K562 (cell line): ENCODE data around the gene MELK. TPM values are rescaled to one million over a fixed set of nuclear protein-coding genes. Genes with fewer than 3 reads are reported as not detected.

Experiments used
- ATAC-seq: fragments of 200-7000 bp; cut with Tn5 transposase; 3 replicates; pipeline ENCODE4 v1.9.1; 2020; ENCODE audit warnings: moderate library complexity
- BruUV-seq: library from RNA; stranded (reverse); fragments of 400-500 nt; replicated peaks from 2 replicates; lab custom pipeline; 2021; lab: Mats Ljungman, UMichigan
- CTCF ChIA-PET: fragments of 300-600 bp; formaldehyde crosslinking; extraction: SDS; loops from one replicate; lab custom pipeline; 2021; ENCODE audit warnings: low intra/inter-chr PET ratio; lab: Yijun Ruan, JAX
- POLR2A ChIA-PET: fragments of 300-600, 350-650 bp; sonication (Branson Sonifier 250); formaldehyde crosslinking; extraction: SDS; loops from one replicate; lab custom pipeline; 2021; ENCODE audit warnings: antibody characterized with exemption, inconsistent platforms; lab: Yijun Ruan, JAX
- DNase-seq, 4 experiments: peaks; one replicate each; pipeline versions ENCODE4 v3.0.0 to v3.0.0-alpha.2; 2011 to 2018; ENCODE audit warnings: low spot score in 3 of 4, mixed read lengths in 3 of 4; ENCODE audit errors: extremely low read depth in 1 of 4
- FAIRE-seq: peaks from 2 replicates; lab custom pipeline; 2011; peaks lifted over from hg19 to GRCh38; lab: Jason Lieb, UNC
- H2AFZ ChIP-seq: 2 replicates; pipeline ENCODE4 v1.6.0; 2011; ENCODE audit warnings: low read depth, low read length, control low read depth, inconsistent platforms
- H3K27ac ChIP-seq: fragments of 200-600 bp; 3 replicates; pipeline ENCODE4 v1.8.0; 2011; ENCODE audit warnings: low read depth, mild to moderate bottlenecking, control low read depth, inconsistent platforms, low read length, moderate library complexity, mixed read lengths; ENCODE audit errors: extremely low read depth
- H3K27me3 ChIP-seq, 2 experiments: fragments of 300-600 bp in 1 of 2; 2 replicates in 1 of 2; 3 replicates in 1 of 2; pipeline versions ENCODE4 v1.6.0 to v1.8.0; 2011; ENCODE audit warnings: inconsistent platforms in 2 of 2, low read length in 2 of 2, mild to moderate bottlenecking in 1 of 2, mixed read lengths in 1 of 2, moderate library complexity in 1 of 2; ENCODE audit not compliant: control insufficient read depth in 2 of 2, insufficient read depth in 2 of 2
- H3K36me3 ChIP-seq: fragments of 300-600 bp; 3 replicates; pipeline ENCODE4 v1.8.0; 2011; ENCODE audit warnings: mild to moderate bottlenecking, low read length, inconsistent platforms; ENCODE audit not compliant: control insufficient read depth, insufficient read depth
- H3K4me1 ChIP-seq, 2 experiments: fragments of 200-600 bp in 1 of 2; replicated peaks in 1 of 2; 2 replicates in 1 of 2; 3 replicates in 1 of 2; pipeline versions ENCODE4 v1.5.1 to v1.8.0; 2011; ENCODE audit warnings: inconsistent platforms in 2 of 2, low read length in 2 of 2, mild to moderate bottlenecking in 1 of 2, mixed read lengths in 1 of 2, moderate library complexity in 1 of 2; ENCODE audit not compliant: control insufficient read depth in 2 of 2, insufficient read depth in 2 of 2
- H3K4me2 ChIP-seq: 2 replicates; pipeline ENCODE4 v1.6.1; 2011; ENCODE audit warnings: low read length, control low read depth, inconsistent platforms, mixed read lengths; ENCODE audit not compliant: insufficient read depth
- H3K4me3 ChIP-seq: fragments of 200-600 bp; sonication (generic), shearing (Covaris generic); 2 replicates; pipeline ENCODE4 v1.5.1; 2016; ENCODE audit warnings: control low read depth, inconsistent platforms
- H3K79me2 ChIP-seq: fragments of 200-600 bp; 3 replicates; pipeline ENCODE4 v1.8.0; 2011; ENCODE audit warnings: low read length, inconsistent platforms; ENCODE audit not compliant: control insufficient read depth, insufficient read depth
- H3K9ac ChIP-seq, 2 experiments: 2 replicates each; pipeline versions ENCODE4 v1.6.0 to v1.6.1; 2011; ENCODE audit warnings: low read depth in 2 of 2, low read length in 2 of 2, control low read depth in 1 of 2, inconsistent platforms in 1 of 2, mild to moderate bottlenecking in 1 of 2, mixed read lengths in 1 of 2; ENCODE audit not compliant: insufficient read depth in 1 of 2
- H3K9me1 ChIP-seq: one replicate; pipeline ENCODE4 v1.6.0; 2011; ENCODE audit warnings: inconsistent platforms, mild to moderate bottlenecking, low read length, moderate library complexity; ENCODE audit not compliant: control insufficient read depth, insufficient read depth
- H3K9me3 ChIP-seq: replicated peaks from 2 replicates; pipeline ENCODE4 v1.5.1; 2011; ENCODE audit warnings: low read depth, low read length, inconsistent platforms; ENCODE audit not compliant: control insufficient read depth, insufficient read depth
- H4K20me1 ChIP-seq: replicated peaks from 2 replicates; pipeline ENCODE4 v1.6.1; 2011; ENCODE audit warnings: low read length, inconsistent platforms, mixed read lengths; ENCODE audit not compliant: control insufficient read depth, insufficient read depth
- ARHGAP35 ChIP-seq: fragments of 450-650 bp; IDR thresholded peaks from 2 replicates; pipeline ENCODE4 v1.6.1; 2018; ENCODE audit not compliant: partially characterized antibody
- MEIS2 ChIP-seq: fragments of 450-650 bp; IDR thresholded peaks from 2 replicates; pipeline ENCODE4 v1.6.1; 2014; ENCODE audit warnings: mild to moderate bottlenecking; ENCODE audit not compliant: partially characterized antibody
- NR1H2 ChIP-seq: sonication (generic); formaldehyde crosslinking; IDR thresholded peaks from 2 replicates; pipeline ENCODE4 v1.4.0; 2020; ENCODE audit warnings: mild to moderate bottlenecking, missing genetic modification reagents
- XRCC5 ChIP-seq: fragments of 200-400 bp; formaldehyde crosslinking; IDR thresholded peaks from 2 replicates; pipeline ENCODE4 v1.6.1; 2017; ENCODE audit warnings: low read depth, mild to moderate bottlenecking, low read length
- ZNF224 ChIP-seq: sonication (generic); formaldehyde crosslinking; IDR thresholded peaks from 2 replicates; pipeline ENCODE4 v1.8.0; 2022; ENCODE audit warnings: mild to moderate bottlenecking, missing genetic modification reagents
- ZNF316 ChIP-seq: fragments of 450-650 bp; IDR thresholded peaks from 2 replicates; pipeline ENCODE4 v1.6.1; 2016
- ZNF511 ChIP-seq: sonication (generic); formaldehyde crosslinking; IDR thresholded peaks from 2 replicates; pipeline ENCODE4 v1.8.0; 2022; ENCODE audit warnings: mild to moderate bottlenecking, missing genetic modification reagents
- WGBS: fragments of 100-300 bp; shearing (Covaris generic); methylation state at CpG from one replicate; pipeline ENCODE4 v1.1.6; 2016; ENCODE audit warnings: low coverage, mixed read lengths; ENCODE audit not compliant: insufficient coverage; ENCODE audit errors: missing lambda C conversion rate; 5-methylcytosine and 5-hydroxymethylcytosine counted together
- in situ Hi-C: fragments of 300-500 bp; cut with MboI; formaldehyde crosslinking; loops from 4 replicates; pipeline ENCODE4 v1.15.0; 2018; ENCODE audit warnings: inconsistent platforms, mixed read lengths
- intact Hi-C: fragments of 100-400 bp; cut with micrococcal nuclease; formaldehyde crosslinking; loops from 2 replicates; pipeline ENCODE4 v1.14.2; 2022
- polyA plus RNA-seq, 8 experiments: library from polyadenylated mRNA; depleted of rRNA in 4 of 8; stranded (reverse) in 5 of 8; unstranded in 3 of 8; fragments of >200 nt; fragmentation: Nextera tagmentation in 2 of 8; fragmentation: Illumina TruSeq in 1 of 8; extraction: Ambion mirVana in 2 of 8; extraction: Trizol in 1 of 8; gene quantifications; 2 replicates each; pipeline versions ENCODE4 v1.2.1 to v1.2.3, GENCODE V29; 2011 to 2014; ENCODE audit warnings: inconsistent platforms in 1 of 8, missing spikeins in 1 of 8
- total RNA-seq, 7 experiments: library from RNA; depleted of rRNA in 6 of 7; stranded (reverse); fragments of >200 nt in 6 of 7; fragmentation: Illumina TruSeq in 2 of 7; extraction: Trizol in 2 of 7; gene quantifications; 2 replicates each; pipeline versions ENCODE4 v1.2.1 to v1.2.3, GENCODE V29; 2011 to 2021; ENCODE audit warnings: low replicate concordance in 1 of 7

Gene MELK
- total and polyA plus RNA-seq, 9 of the 15 experiments (the other 6 are each of a cell fraction or from before 2014, with no cell fraction given): 33.3 to 57.3 (median 43.8) TPM

- no TSS peak for BruUV-seq
- DNase-seq (no peak), FAIRE-seq (no peak), ATAC-seq (no peak)
- no peak overlapping the region for H3K9ac ChIP-seq
- no peaks in the 10 kb centered on the region for H3K9me3 ChIP-seq
- no peak overlapping the region for H2AFZ ChIP-seq
- no peaks in the 10 kb centered on the region for H4K20me1 ChIP-seq
- ChIA-PET CTCF (no interaction called here), POLR2A (no interaction called here)
- 0% methylated on average over 1 of the region's 1 CpG for WGBS
- no peaks in the 10 kb centered on the region for H3K36me3 ChIP-seq
- intact Hi-C loops (no loop called here), in situ Hi-C loops (no loop called here)
- H3K4me3 ChIP-seq: no peak overlapping the region
- peaks cover 4 to 7% of the 10 kb centered on the region in 2 experiments; a peak in 3 of 5 replicates for H3K27me3 ChIP-seq
- no peak for TF ChIP-seq ZNF511 (CRISPR knock-in tag)
- no peak for TF ChIP-seq NR1H2 (CRISPR knock-in tag)
- no peak for TF ChIP-seq ZNF224 (CRISPR knock-in tag)
- TF ChIP-seq MEIS2: no peak
- no peak overlapping the region for H3K27ac ChIP-seq
- no peaks in the 10 kb centered on the region for H3K79me2 ChIP-seq
- H3K9me1 ChIP-seq: no peaks in the 10 kb centered on the region
- H3K4me2 ChIP-seq: no peak overlapping the region
- no peaks in the 10 kb centered on the region for H3K4me1 ChIP-seq
Measured at GRCh38 chr9:36718612-36719011, 145.9 kb downstream of the MELK start.

- ChIA-PET POLR2A (no interaction called here), CTCF (no interaction called here)
- ATAC-seq (no peak), DNase-seq (no peak), FAIRE-seq (no peak)
- in situ Hi-C loops: no loop called here
- Histone ChIP-seq H3K4me1 (no peaks in the 10 kb centered on the region), H2AFZ (no peak overlapping the region), H3K36me3 (no peaks in the 10 kb centered on the region), H3K4me3 (no peak overlapping the region), H3K79me2 (no peaks in the 10 kb centered on the region), H3K9me3 (no peaks in the 10 kb centered on the region), H3K27ac (no peak overlapping the region), H3K9me1 (no peaks in the 10 kb centered on the region), H3K9ac (no peak overlapping the region), H3K4me2 (no peak overlapping the region), H3K27me3 (peaks cover 0 to 8% of the 10 kb centered on the region in 2 experiments; a peak in 3 of 5 replicates), H4K20me1 (no peaks in the 10 kb centered on the region)
- TF ChIP-seq ZNF316 (no peak), XRCC5 (no peak), ARHGAP35 (no peak)
- BruUV-seq: no TSS peak
- 28% methylated on average over 8 of the region's 9 CpGs for WGBS
- intact Hi-C loops: no loop called here
Measured at GRCh38 chr9:36720043-36720442, 147.3 kb downstream of the MELK start.
